ENCODE measurements around the gene LSM14B. TPM values are rescaled to one million over a fixed set of nuclear protein-coding genes. Genes with fewer than 3 reads are reported as not detected.

LSM14B gene
- total RNA-seq, 4 donors from 2014 or later, result 27.1 to 35.5 (median 33.3) TPM

DNA sequence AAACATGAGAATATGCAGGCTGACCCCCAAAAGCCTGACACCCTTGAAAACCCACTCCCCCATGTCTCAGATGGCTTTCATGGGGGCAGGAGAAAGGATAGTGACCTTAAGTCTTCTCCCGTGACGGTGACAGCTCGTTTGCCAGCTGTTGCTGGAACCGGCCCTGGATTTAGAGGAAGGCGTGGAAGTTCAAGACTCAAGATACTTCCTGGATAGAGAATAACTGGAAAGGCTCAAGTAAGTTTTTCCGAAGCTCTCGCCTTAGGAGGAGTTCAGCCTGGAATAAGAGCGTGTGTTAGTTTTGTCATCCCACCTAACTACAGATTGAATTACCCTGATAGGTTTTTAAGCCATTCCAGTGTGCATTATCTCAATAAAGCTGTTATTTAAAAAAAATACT is 49.0 kb downstream of the LSM14B start:
- H3K9me3 ChIP-seq, result no peaks in the 10 kb centered on the region
- TF ChIP-seq POLR2A (IDR thresholded peaks at IDR 0.05), result no peak
- TF ChIP-seq CTCF (IDR thresholded peaks at IDR 0.05), result no peak
- no peak overlapping the region for H3K27ac ChIP-seq
- no peaks in the 10 kb centered on the region for H3K4me1 ChIP-seq
- no peaks in the 10 kb centered on the region for H3K27me3 ChIP-seq
- no peak for DNase-seq
- H3K36me3 ChIP-seq, result peaks cover 0 to 43% (median 0%) of the 10 kb centered on the region in 3 donors
- no peak overlapping the region for H3K4me3 ChIP-seq

- TF ChIP-seq CTCF (IDR thresholded peaks at IDR 0.05) (no peak), POLR2A (IDR thresholded peaks at IDR 0.05) (no peak)
- Histone ChIP-seq H3K9me3 (no peaks in the 10 kb centered on the region), H3K4me1 (no peaks in the 10 kb centered on the region), H3K36me3 (peaks cover 0 to 41% (median 0%) of the 10 kb centered on the region in 3 donors), H3K4me3 (no peak overlapping the region), H3K27ac (no peak overlapping the region), H3K27me3 (no peaks in the 10 kb centered on the region)
- no peak for DNase-seq
Measured at GRCh38 chr20:62172666-62173065, 50.4 kb downstream of the LSM14B start.

GRCh38 chr20:62174021-62174804 is 51.9 kb downstream of the LSM14B start:
- peaks cover 0 to 30% (median 0%) of the 10 kb centered on the region in 3 donors for H3K36me3 ChIP-seq

DNA sequence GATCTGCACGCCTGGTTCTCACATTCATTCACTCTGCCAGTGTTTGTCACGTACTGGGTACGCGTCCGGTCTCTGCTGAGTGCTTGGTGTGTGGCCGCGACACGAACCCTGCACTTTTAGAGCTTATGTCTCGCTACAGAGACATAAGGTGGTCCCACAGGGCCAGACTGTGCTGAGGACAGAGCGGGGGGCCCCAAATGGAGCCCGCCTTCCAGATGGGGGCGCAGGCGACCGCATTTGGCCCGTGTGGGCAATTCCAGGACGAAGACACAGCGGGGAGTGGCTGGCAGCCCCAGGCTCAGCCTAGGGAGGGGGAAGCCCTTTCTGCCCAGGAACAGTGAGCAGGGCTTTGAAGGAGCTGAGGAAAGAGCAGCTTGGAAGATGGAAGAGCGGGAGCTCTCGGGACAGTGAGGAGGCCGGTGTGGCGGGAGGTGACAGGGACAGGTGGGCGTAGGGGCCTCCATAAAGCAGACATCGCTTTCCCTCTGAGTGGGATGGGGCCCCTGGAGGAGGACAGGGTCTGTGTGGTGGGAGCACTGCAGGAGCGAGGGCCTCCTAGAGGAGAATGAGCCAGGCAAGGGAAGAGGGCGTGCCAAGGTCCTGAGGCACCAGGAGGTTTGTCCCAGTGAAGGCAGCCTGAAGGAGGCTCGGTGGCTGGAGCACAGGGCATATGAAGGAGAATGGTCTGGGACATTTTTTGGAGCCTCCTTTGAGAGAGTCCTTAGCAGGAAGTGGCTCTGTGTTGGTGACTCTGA is 52.8 kb downstream of the LSM14B start:
- TF ChIP-seq CTCF (IDR thresholded peaks at IDR 0.05) (no peak), POLR2A (IDR thresholded peaks at IDR 0.05) (no peak)
- DNase-seq, result peak in 1 of 3 donors; percentile 18
- H3K36me3 ChIP-seq, result peaks cover 0 to 32% (median 0%) of the 10 kb centered on the region in 3 donors

More at GRCh38 chr20:62174021-62174804, 51.9 kb downstream of the LSM14B start:
- DNase-seq, result no peak
- no peaks in the 10 kb centered on the region for H3K4me1 ChIP-seq
- no peaks in the 10 kb centered on the region for H3K27me3 ChIP-seq
- no peaks in the 10 kb centered on the region for H3K9me3 ChIP-seq
- TF ChIP-seq CTCF (IDR thresholded peaks at IDR 0.05), result no peak
- TF ChIP-seq POLR2A (IDR thresholded peaks at IDR 0.05), result no peak
- no peak overlapping the region for H3K27ac ChIP-seq
- no peak overlapping the region for H3K4me3 ChIP-seq

DNA sequence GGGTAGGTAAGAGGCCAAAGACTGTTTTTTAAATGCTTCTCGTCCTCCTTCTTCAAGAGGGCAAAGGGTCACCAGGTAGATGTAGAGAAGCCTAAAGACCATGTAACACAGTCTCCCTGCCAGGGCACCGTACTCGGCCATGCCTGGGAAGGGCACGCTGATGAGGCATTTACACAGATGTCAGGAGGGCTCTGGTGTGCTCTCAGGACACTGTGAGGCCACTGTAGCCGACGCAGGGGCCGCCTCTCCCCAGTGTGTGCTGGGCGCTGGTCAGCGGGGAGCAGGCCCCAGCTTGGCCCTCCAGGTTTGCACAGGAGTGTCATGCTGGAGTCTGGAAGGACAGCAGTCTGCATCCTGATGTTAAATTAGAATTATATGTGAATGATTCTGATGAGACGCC is 53.4 kb downstream of the LSM14B start:
- no peaks in the 10 kb centered on the region for H3K4me1 ChIP-seq
- H3K4me3 ChIP-seq, result no peak overlapping the region
- H3K27ac ChIP-seq, result no peak overlapping the region
- TF ChIP-seq POLR2A (IDR thresholded peaks at IDR 0.05) (no peak), CTCF (IDR thresholded peaks at IDR 0.05) (no peak)
- DNase-seq, result peak in 1 of 3 donors; percentile 21
- H3K9me3 ChIP-seq, result no peaks in the 10 kb centered on the region
- H3K36me3 ChIP-seq, result peaks cover 0 to 34% (median 0%) of the 10 kb centered on the region in 3 donors
- H3K27me3 ChIP-seq, result no peaks in the 10 kb centered on the region

More for the DNA sequence above, 52.8 kb downstream of the LSM14B start:
- Histone ChIP-seq H3K27ac (no peak overlapping the region), H3K9me3 (no peaks in the 10 kb centered on the region), H3K4me1 (no peaks in the 10 kb centered on the region), H3K4me3 (no peak overlapping the region), H3K27me3 (no peaks in the 10 kb centered on the region)

Data from Peyer's patch (tissue), 4 donors.